H1 (cell line): ENCODE measurements around the gene ELOA. TPM values are rescaled to one million over a fixed set of nuclear protein-coding genes. Genes with fewer than 3 reads are reported as not detected.

Experiments used
- BACH1 ChIP-seq: IDR thresholded peaks from 2 replicates; pipeline ENCODE4 v1.6.1; 2012; ENCODE audit warnings: low read length, improper control_type of control experiment
- JUN ChIP-seq: IDR thresholded peaks from 2 replicates; pipeline ENCODE4 v1.6.1; 2011; ENCODE audit warnings: low read depth, mild to moderate bottlenecking, improper control_type of control experiment, low read length
- MAX ChIP-seq: IDR thresholded peaks from 2 replicates; pipeline ENCODE4 v1.6.1; 2012; ENCODE audit warnings: inconsistent platforms
- RAD21 ChIP-seq, 2 experiments: IDR thresholded peaks in 1 of 2; conservative IDR thresholded peaks in 1 of 2; 2 replicates each; pipeline ENCODE4 v1.6.1; 2011; ENCODE audit warnings: low read depth in 2 of 2, low read length in 2 of 2, improper control_type of control experiment in 1 of 2, inconsistent platforms in 1 of 2, mild to moderate bottlenecking in 1 of 2, moderate library complexity in 1 of 2
- RXRA ChIP-seq: IDR thresholded peaks from 2 replicates; pipeline ENCODE4 v1.6.1; 2011; ENCODE audit warnings: low read depth, mild to moderate bottlenecking, low read length, moderate library complexity; ENCODE audit not compliant: insufficient read depth
- SP1 ChIP-seq: IDR thresholded peaks from 2 replicates; pipeline ENCODE4 v1.6.1; 2011; ENCODE audit warnings: low read depth, low read length
- polyA plus RNA-seq, 7 experiments: library from polyadenylated mRNA; depleted of rRNA in 3 of 7; stranded (reverse) in 5 of 7; unstranded in 2 of 7; fragments of >200 nt in 5 of 7; fragments of 200-250 nt in 2 of 7; gene quantifications; 1 replicate in 5 of 7; 2 replicates in 1 of 7; 4 replicates in 1 of 7; pipeline versions ENCODE4 v1.2.1 to v1.2.3, GENCODE V29; 2011 to 2013; ENCODE audit warnings: missing spikeins in 2 of 7, mixed read lengths in 2 of 7
- total RNA-seq: library from RNA; stranded (reverse); fragmentation: NEBNext Ultra II Directional; extraction: Animal tissue kit (Norgen Biotek cat#: 25700); gene quantifications from 2 replicates; pipeline ENCODE4 v1.2.1, GENCODE V29; 2021

Gene ELOA
- total and polyA plus RNA-seq, 2 of the 8 experiments (the other 6 are each of a cell fraction or from before 2014, with no cell fraction given) = 15.7 to 61.1 TPM

- TF ChIP-seq RAD21 (IDR thresholded peaks at IDR 0.05 in 1 of 2, conservative IDR thresholded peaks at IDR 0.05 in 1 of 2; ENCODE audit: low read depth in 2 of 2, low read length in 2 of 2) (no peak), JUN (no peak), SP1 (no peak), BACH1 (no peak), RXRA (no peak), MAX (no peak)
- TF ChIP-seq, all 59 proteins: peak for 0
Measured at GRCh38 chr1:23727362-23727811, 15.9 kb upstream of the ELOA start (continued).
